ENCODE results near the gene UNC119B.

DNA sequence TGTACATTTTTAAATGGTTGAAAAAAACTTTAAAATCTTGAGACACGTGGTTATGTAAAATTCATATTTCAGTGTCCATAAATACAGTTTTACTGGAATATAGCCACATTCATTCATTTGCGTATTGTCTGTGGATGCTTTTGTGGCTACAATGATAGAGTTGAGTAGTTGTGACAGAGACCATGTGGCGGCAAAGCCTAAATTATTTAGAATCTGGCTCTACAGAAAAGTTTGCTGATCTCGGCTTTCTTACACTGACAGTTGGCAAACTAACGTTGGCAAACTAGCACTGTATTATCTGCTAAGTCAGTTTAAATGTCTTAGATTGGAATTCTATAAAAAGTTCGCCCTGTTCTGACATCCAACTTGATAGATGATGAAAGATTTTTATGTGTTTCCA is 2.4 kb downstream of the UNC119B start:
- TF ChIP-seq, protein P1, sequence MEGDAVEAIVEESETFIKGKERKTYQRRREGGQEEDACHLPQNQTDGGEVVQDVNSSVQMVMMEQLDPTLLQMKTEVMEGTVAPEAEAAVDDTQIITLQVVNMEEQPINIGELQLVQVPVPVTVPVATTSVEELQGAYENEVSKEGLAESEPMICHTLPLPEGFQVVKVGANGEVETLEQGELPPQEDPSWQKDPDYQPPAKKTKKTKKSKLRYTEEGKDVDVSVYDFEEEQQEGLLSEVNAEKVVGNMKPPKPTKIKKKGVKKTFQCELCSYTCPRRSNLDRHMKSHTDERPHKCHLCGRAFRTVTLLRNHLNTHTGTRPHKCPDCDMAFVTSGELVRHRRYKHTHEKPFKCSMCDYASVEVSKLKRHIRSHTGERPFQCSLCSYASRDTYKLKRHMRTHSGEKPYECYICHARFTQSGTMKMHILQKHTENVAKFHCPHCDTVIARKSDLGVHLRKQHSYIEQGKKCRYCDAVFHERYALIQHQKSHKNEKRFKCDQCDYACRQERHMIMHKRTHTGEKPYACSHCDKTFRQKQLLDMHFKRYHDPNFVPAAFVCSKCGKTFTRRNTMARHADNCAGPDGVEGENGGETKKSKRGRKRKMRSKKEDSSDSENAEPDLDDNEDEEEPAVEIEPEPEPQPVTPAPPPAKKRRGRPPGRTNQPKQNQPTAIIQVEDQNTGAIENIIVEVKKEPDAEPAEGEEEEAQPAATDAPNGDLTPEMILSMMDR (IDR thresholded peaks at IDR 0.05; ENCODE audit: insufficient read depth, low read depth, low read length) = no peak
- TF ChIP-seq EZH2 (IDR thresholded peaks at IDR 0.05; ENCODE audit: insufficient read depth, low read length) = no peak
